CD4-positive, alpha-beta T cell treated with Interleukin-21 for 1 hour (primary cell): Measurements from ENCODE around the gene USP2.

Experiments used
- DNase-seq: peaks from one replicate; pipeline ENCODE4 v3.0.0-alpha.2; 2020

USP2 gene

GRCh38 chr11:119362741-119363080 is 18.8 kb downstream of the USP2 start:
- no peak for DNase-seq

GRCh38 chr11:119361941-119362725 is 19.4 kb downstream of the USP2 start:
- DNase-seq = no peak

- DNase-seq = no peak
These were observed 20.3 kb downstream of the USP2 start for GRCh38 chr11:119361056-119361787.

GRCh38 chr11:119359365-119360214 is 21.9 kb downstream of the USP2 start:
- no peak for DNase-seq

GRCh38 chr11:119357074-119357473 is 24.4 kb downstream of the USP2 start:
- DNase-seq = no peak

- DNase-seq = peak; percentile 72
These were observed 25.0 kb downstream of the USP2 start for GRCh38 chr11:119356349-119357031.

GRCh38 chr11:119355091-119355843 is 26.2 kb downstream of the USP2 start:
- no peak for DNase-seq

GRCh38 chr11:119352857-119353260 is 28.6 kb downstream of the USP2 start:
- no peak for DNase-seq

- DNase-seq = no peak
These were observed 30.3 kb downstream of the USP2 start for GRCh38 chr11:119351232-119351631.

GRCh38 chr11:119350302-119350701 is 31.2 kb downstream of the USP2 start:
- no peak for DNase-seq

- DNase-seq = no peak
These were observed 33.4 kb downstream of the USP2 start for GRCh38 chr11:119347940-119348605.

- DNase-seq = no peak
These were observed 34.2 kb downstream of the USP2 start for GRCh38 chr11:119347242-119347641.

GRCh38 chr11:119346605-119347004 is 34.9 kb downstream of the USP2 start, which contains the start of gene MFRP:
Gene MFRP, minus strand, starts transcription at chr11:119346705. Its CDS starts 192 bp downstream, at chr11:119346513.
- no peak for DNase-seq

- DNase-seq = no peak
These were observed 35.8 kb downstream of the USP2 start for GRCh38 chr11:119345685-119346084.

- DNase-seq = no peak
These were observed 37.0 kb downstream of the USP2 start for GRCh38 chr11:119344291-119345010.

- DNase-seq = no peak
These were observed 37.8 kb downstream of the USP2 start for GRCh38 chr11:119343726-119344125.

GRCh38 chr11:119342362-119343130 is 38.9 kb downstream of the USP2 start:
- DNase-seq = no peak

GRCh38 chr11:119342023-119342300 is 39.5 kb downstream of the USP2 start:
- DNase-seq = no peak

- DNase-seq = no peak
These were observed 40.1 kb downstream of the USP2 start for GRCh38 chr11:119341222-119342022.
